NCI-H345 (cell line): ENCODE data around the gene NEK5.
"Not testable (repeated sequence)": the region's sequence is repeated elsewhere in the genome, so short reads cannot be mapped to it uniquely, and the experiment has no call there.

Experiments
- DNase-seq: peaks from one replicate; lab custom pipeline; 2025; lab: John Stamatoyannopoulos, UW

Gene NEK5

GRCh38 chr13:52061587-52061986 lies 67.3 kb downstream of the NEK5 start:
- no peak for DNase-seq

GRCh38 chr13:52061064-52061463 lies 67.8 kb downstream of the NEK5 start:
- DNase-seq: not testable (repeated sequence)

- no peak for DNase-seq
These were observed 75.4 kb downstream of the NEK5 start for GRCh38 chr13:52053460-52053859.

GRCh38 chr13:52051400-52051799 lies 77.5 kb downstream of the NEK5 start:
- DNase-seq: no peak

GRCh38 chr13:52048516-52048915 lies 80.4 kb downstream of the NEK5 start:
- DNase-seq: no peak

- DNase-seq: no peak
These were observed 81.4 kb downstream of the NEK5 start for GRCh38 chr13:52047463-52047862.

GRCh38 chr13:52043675-52044074 lies 85.2 kb downstream of the NEK5 start:
- no peak for DNase-seq

- no peak for DNase-seq
These were observed 92.8 kb downstream of the NEK5 start for GRCh38 chr13:52036037-52036436.

- peak; percentile 17 for DNase-seq
These were observed 94.2 kb downstream of the NEK5 start for GRCh38 chr13:52034616-52035226.

- no peak for DNase-seq
These were observed 95.8 kb downstream of the NEK5 start for GRCh38 chr13:52033039-52033438.

GRCh38 chr13:52030401-52030800 lies 98.5 kb downstream of the NEK5 start:
- not testable (repeated sequence) for DNase-seq

GRCh38 chr13:52029569-52029968 lies 99.3 kb downstream of the NEK5 start:
- no peak for DNase-seq

- DNase-seq: no peak
These were observed 101.0 kb downstream of the NEK5 start for GRCh38 chr13:52027832-52028231.

GRCh38 chr13:52026246-52026626 lies 102.6 kb downstream of the NEK5 start:
- no peak for DNase-seq

GRCh38 chr13:52025475-52026245 lies 103.2 kb downstream of the NEK5 start:
- no peak for DNase-seq

GRCh38 chr13:52024481-52024880 lies 104.4 kb downstream of the NEK5 start, which contains the start of gene UTP14C:
UTP14C (plus strand) TSS chr13:52024691; CDS start chr13:52028805, 4,114 bp downstream.
- DNase-seq: no peak

- no peak for DNase-seq
These were observed 106.5 kb downstream of the NEK5 start for GRCh38 chr13:52022356-52022755.

GRCh38 chr13:52020191-52020590 lies 108.7 kb downstream of the NEK5 start:
- DNase-seq: no peak

GRCh38 chr13:52016296-52016695 lies 112.6 kb downstream of the NEK5 start:
- DNase-seq: no peak

GRCh38 chr13:52012512-52012836 lies 116.4 kb downstream of the NEK5 start:
- DNase-seq: no peak

- peak; percentile 95 for DNase-seq
These were observed 117.0 kb downstream of the NEK5 start, which contains the start of gene ALG11 for GRCh38 chr13:52011632-52012511. ALG11 (plus strand) TSS chr13:52012398; CDS start chr13:52012419, 21 bp downstream.

GRCh38 chr13:52010890-52011631 lies 117.8 kb downstream of the NEK5 start, which contains the start of gene ATP7B:
ATP7B (minus strand) TSS chr13:52011450; CDS start chr13:52011337, 113 bp downstream.
- no peak for DNase-seq
